GM12801 (cell line): ENCODE results near the gene CASTOR1.

Source experiments
- TF ChIP-seq, protein P1 (sequence below): IDR thresholded peaks from one replicate; pipeline ENCODE4 v1.5.1; 2011; ENCODE audit warnings: control low read depth; ENCODE audit not compliant: insufficient read length; ENCODE audit errors: extremely low read depth

CASTOR1 gene

DNA sequence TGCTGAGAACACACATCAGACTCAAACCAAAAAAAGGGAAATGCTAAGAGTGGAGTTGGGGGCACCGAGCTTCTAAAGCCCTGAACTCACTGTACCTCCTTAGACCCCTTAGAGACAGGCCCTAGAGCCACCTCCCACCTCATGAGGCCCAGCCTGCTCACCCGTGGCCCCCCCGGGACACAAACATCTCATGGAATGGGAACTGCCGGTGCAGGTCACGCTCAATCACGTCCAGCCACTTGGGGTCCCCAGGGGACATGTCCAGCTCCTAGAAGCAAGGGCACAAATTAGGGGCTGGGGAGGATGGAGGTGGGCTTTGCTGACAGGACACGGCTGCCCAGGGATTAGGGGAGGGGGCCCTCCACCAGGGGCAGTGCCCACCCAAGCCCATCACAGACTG lies 6.3 kb upstream of the CASTOR1 start:
- TF ChIP-seq, protein P1, sequence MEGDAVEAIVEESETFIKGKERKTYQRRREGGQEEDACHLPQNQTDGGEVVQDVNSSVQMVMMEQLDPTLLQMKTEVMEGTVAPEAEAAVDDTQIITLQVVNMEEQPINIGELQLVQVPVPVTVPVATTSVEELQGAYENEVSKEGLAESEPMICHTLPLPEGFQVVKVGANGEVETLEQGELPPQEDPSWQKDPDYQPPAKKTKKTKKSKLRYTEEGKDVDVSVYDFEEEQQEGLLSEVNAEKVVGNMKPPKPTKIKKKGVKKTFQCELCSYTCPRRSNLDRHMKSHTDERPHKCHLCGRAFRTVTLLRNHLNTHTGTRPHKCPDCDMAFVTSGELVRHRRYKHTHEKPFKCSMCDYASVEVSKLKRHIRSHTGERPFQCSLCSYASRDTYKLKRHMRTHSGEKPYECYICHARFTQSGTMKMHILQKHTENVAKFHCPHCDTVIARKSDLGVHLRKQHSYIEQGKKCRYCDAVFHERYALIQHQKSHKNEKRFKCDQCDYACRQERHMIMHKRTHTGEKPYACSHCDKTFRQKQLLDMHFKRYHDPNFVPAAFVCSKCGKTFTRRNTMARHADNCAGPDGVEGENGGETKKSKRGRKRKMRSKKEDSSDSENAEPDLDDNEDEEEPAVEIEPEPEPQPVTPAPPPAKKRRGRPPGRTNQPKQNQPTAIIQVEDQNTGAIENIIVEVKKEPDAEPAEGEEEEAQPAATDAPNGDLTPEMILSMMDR: no peak

DNA sequence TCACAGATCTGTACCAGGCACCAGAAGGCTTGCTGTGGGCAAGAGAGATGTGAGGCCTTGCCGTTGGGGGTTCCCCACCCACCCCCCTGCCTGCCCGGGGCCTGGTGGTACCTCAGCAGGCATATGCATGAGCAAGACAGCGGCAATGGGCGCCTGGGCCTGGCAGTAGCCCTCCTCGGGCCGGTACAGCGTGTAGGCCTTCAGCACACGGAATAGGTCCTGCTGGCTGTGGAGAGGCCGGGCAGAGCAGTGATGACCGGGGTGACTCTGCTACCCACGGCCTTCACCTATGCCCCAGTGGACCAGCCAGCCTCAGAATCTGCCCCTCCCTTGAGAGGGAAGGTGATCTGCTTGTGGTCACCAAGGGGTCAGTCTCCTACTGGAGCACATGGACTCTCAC lies 5.5 kb upstream of the CASTOR1 start:
- TF ChIP-seq, protein P1: no peak

- TF ChIP-seq, protein P1: no peak
Observed at GRCh38 chr22:30294066-30294465, 4.8 kb upstream of the CASTOR1 start.

- TF ChIP-seq, protein P1: no peak
Observed at GRCh38 chr22:30293026-30293425, 3.7 kb upstream of the CASTOR1 start.

- TF ChIP-seq, protein P1: no peak
Observed at GRCh38 chr22:30292069-30292970, 3.0 kb upstream of the CASTOR1 start.

DNA sequence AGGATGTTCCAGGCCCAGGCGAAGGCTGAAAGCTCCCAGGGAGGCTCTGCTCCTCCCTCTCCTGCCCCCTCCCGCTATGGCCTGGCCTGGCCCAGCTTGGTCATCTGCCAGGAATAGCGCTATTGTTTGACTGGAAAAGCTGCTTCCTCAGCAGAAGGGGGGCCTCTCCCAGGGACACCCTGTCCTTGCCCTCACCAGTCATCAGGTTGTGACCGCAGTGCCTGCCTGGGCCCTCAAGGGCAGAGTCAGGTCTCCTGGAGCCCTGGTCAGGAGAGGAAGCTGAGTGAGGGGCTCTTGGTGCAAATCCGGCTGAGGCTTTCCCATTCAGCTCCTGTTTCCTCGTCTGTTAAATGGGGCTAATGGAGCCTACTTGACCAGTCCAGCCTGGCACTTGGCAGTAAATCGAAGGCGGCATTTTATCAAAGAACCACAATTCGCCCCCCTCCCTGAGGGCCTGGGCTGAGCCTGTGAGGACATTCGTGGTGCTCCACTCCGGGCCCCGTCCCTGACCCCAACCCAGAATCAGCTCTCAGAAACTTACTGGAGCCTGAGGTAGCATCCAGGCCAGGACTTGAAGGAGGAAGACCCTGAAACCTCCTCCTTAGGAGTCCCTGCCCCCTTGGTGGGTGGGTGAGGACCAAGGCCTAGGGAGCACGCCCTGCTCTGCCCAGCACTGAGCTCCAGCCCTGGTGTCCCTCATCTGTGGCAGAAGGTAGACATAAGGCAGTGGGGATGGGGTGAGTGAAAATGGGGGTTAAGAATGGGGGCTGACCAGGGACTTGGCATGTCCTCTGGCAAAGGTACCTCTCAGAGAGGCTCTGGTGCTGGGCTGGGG lies 2.0 kb upstream of the CASTOR1 start:
- TF ChIP-seq, protein P1: no peak

- TF ChIP-seq, protein P1: no peak
Observed at GRCh38 chr22:30290342-30291057, 1.2 kb upstream of the CASTOR1 start.
